Heart left ventricle (tissue), 16 donors: ENCODE measurements around the gene KIAA1671. TPM values are rescaled to one million over a fixed set of nuclear protein-coding genes. Genes with fewer than 3 reads are reported as not detected.

Experiments
- ATAC-seq, 4 donors: fragments of 200-7000 bp; cut with Tn5 transposase; one replicate each; pipeline ENCODE4 v1.9.1; 2020 to 2022; ENCODE audit warnings: moderate library complexity in 4 of 4, mild to moderate bottlenecking in 3 of 4, moderate number of reproducible peaks in 1 of 4
- DNase-seq, 5 donors: peaks; one replicate each; pipeline ENCODE4 v3.0.0-alpha.2; 2020
- H3K27ac ChIP-seq, 12 donors: fragments of 200-600 bp; sonication (generic) in 4 of 12; one replicate each; pipeline versions ENCODE4 v1.5.0 to v1.8.0; 2016 to 2022; ENCODE audit warnings: mild to moderate bottlenecking in 2 of 12
- H3K27me3 ChIP-seq, 9 donors: fragments of 200-600 bp; sonication (generic) in 2 of 9; one replicate each; pipeline versions ENCODE4 v1.5.1 to v1.8.0; 2016 to 2022; ENCODE audit warnings: mild to moderate bottlenecking in 3 of 9
- H3K36me3 ChIP-seq, 9 donors: fragments of 200-600 bp; sonication (generic) in 2 of 9; one replicate each; pipeline versions ENCODE4 v1.5.0 to v1.8.0; 2018 to 2022; ENCODE audit warnings: mild to moderate bottlenecking in 2 of 9
- H3K4me1 ChIP-seq, 12 donors: fragments of 200-600 bp; sonication (generic) in 4 of 12; one replicate each; pipeline versions ENCODE4 v1.5.0 to v1.8.0; 2016 to 2022; ENCODE audit warnings: mild to moderate bottlenecking in 3 of 12
- H3K4me3 ChIP-seq, 12 donors: fragments of 200-600 bp; sonication (generic) in 4 of 12; one replicate each; pipeline versions ENCODE4 v1.5.0 to v1.8.0; 2017 to 2022; ENCODE audit warnings: mild to moderate bottlenecking in 9 of 12, moderate library complexity in 4 of 12
- H3K9me3 ChIP-seq, 12 donors: fragments of 200-600 bp; sonication (generic) in 4 of 12; one replicate each; pipeline versions ENCODE4 v1.5.0 to v1.8.0; 2016 to 2022; ENCODE audit warnings: mild to moderate bottlenecking in 1 of 12
- CTCF ChIP-seq, 12 donors: fragments of 200-600 bp; sonication (generic) in 4 of 12; IDR thresholded peaks; one replicate each; pipeline versions ENCODE4 v1.5.0 to v1.8.0; 2018 to 2022; ENCODE audit warnings: antibody characterized with exemption in 12 of 12, mild to moderate bottlenecking in 5 of 12
- POLR2A ChIP-seq, 2 donors: fragments of 450-650 bp; IDR thresholded peaks; one replicate each; pipeline ENCODE4 v1.6.1; 2017; ENCODE audit warnings: antibody characterized with exemption in 2 of 2, mild to moderate bottlenecking in 2 of 2, moderate library complexity in 2 of 2
- WGBS, 4 donors: extraction: QIAGEN DNeasy Blood & Tissue Kit in 2 of 4; methylation state at CpG; one replicate each; pipeline versions ENCODE4 v1.1.5 to v1.1.7; 2013 to 2018; 5-methylcytosine and 5-hydroxymethylcytosine counted together
- intact Hi-C, 10 donors: fragments of 100-400 bp; cut with DNase I; formaldehyde crosslinking; loops; one replicate each; pipeline versions ENCODE4 v1.11.1 to v1.14.2; 2022
- polyA plus RNA-seq, 2 donors: library from polyadenylated mRNA; stranded (reverse); fragments of 200-250 nt; gene quantifications; one replicate each; pipeline ENCODE4 v1.2.3, GENCODE V29; 2013
- total RNA-seq, 9 donors: library from RNA; depleted of rRNA in 2 of 9; stranded (reverse); fragments of >200 nt in 2 of 9; fragmentation: NEBNext Ultra II Directional in 3 of 9; extraction: Animal tissue kit (Norgen Biotek cat#: 25700) in 3 of 9; gene quantifications; one replicate each; pipeline versions ENCODE4 v1.1.0 to v1.2.4, GENCODE V29; 2016 to 2023
- donor health status: ischemic (EF 13 %, LVEDD 7.1; RV severe dilation, severe dysfunction).
- donor health status: healthy with polysubstance abuse.
- donor health status: DM: no; HTN: yes; CAD: no.
- donor health status: DM: no; HTN: no; CAD: no.
- donor health status: ischemic (EF 25% LVEDD 6.9; RV normal size, moderate dysfunction).
- donor health status: ischemic (EF 25% LVEDD 5.7; RV mildly dilated, moderate dysfunction).
- donor health status: healthy.
- donor health status: DM: yes; HTN: yes; CAD: no.
- donor health status: ischemic (EF 35%, LVEDD 5.7; RV mildly dilated, moderate dysfunction).
- donor health status: nonischemic (EF 11% LVEDD 7.7; RV severe dilation, severe dysfunction).
- donor health status: DM: yes; HTN: yes; CAD: no.
- donor health status: PGD.
- donor health status: ischemic (EF 29% LVEDD 5.4; RV normal size, mild dysfunction).
- donor health status: nonischemic (EF 23%, LVEDD 6.1; RV moderate dilation, normal function).

The KIAA1671 gene
- total and polyA plus RNA-seq, 11 donors: 4.5 to 22.1 (median 13.2) TPM

- H3K9me3 ChIP-seq: peaks cover 0 to 16% (median 0%) of the 10 kb centered on the region in 12 donors
- intact Hi-C loops: loop anchor here in 2 of 10 donors (10.0 kb wide), 2 partner anchors 244 to 254 kb away; no protein-coding TSS in a partner anchor
- no peaks in the 10 kb centered on the region for H3K36me3 ChIP-seq
- no peak for ATAC-seq
- no peak overlapping the region for H3K4me3 ChIP-seq
- H3K27ac ChIP-seq: no peak overlapping the region
- no peak for TF ChIP-seq POLR2A (IDR thresholded peaks at IDR 0.05)
- no peak for TF ChIP-seq CTCF (IDR thresholded peaks at IDR 0.05)
- H3K4me1 ChIP-seq: peaks cover 0 to 5% (median 0%) of the 10 kb centered on the region in 12 donors
- DNase-seq: no peak
- H3K27me3 ChIP-seq: no peaks in the 10 kb centered on the region
- WGBS, 4 donors: 66 to 78% (median 74%) methylated on average over 3 of the region's 3 CpGs
Measured at GRCh38 chr22:24930678-24931077, 21.8 kb upstream of the KIAA1671 start.

DNA sequence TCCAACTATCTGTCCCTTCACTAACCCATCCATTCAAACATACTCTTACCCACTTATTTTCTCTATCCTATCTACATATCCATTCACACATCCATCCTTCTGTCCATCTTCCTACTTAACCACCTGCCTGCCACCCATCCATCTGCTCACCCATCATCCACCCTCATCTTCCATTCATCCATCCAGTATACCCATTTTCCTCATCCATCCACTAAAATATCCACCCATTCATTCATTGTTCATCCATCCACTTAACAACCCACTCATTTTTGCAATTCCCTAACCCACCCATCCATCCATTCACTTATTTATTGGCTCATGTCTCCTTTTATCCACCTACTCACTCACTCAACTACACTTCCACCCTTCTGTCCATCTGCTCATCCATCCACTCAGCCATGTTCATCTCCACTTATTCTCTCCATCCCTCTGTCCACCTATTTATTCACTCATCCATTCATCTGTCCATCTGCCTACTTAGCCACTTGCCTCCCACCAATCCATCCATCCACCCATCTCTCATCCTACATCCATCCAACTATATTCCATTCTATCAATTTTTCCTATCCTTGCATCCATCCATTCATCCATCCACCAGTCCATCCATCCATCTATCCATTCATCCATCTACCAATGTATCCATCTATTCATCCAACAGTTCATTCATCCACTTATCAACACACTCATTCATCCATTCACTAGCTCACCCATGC lies 16.6 kb upstream of the KIAA1671 start:
- Histone ChIP-seq H3K27ac (no peak overlapping the region), H3K9me3 (no peaks in the 10 kb centered on the region), H3K27me3 (no peaks in the 10 kb centered on the region), H3K4me3 (no peak overlapping the region), H3K4me1 (no peaks in the 10 kb centered on the region), H3K36me3 (no peaks in the 10 kb centered on the region)
- intact Hi-C loops: loop anchor here in 2 of 10 donors (5.0 to 10.0 kb wide), 3 partner anchors 121 to 249 kb away; no protein-coding TSS in a partner anchor
- no peak for ATAC-seq
- TF ChIP-seq POLR2A (IDR thresholded peaks at IDR 0.05) (no peak), CTCF (IDR thresholded peaks at IDR 0.05) (no peak)
- DNase-seq: no peak

- no peaks in the 10 kb centered on the region for H3K27me3 ChIP-seq
- WGBS, 4 donors: 30 to 47% (median 39%) methylated on average over 2 of the region's 2 CpGs
- no peak for ATAC-seq
- TF ChIP-seq CTCF (IDR thresholded peaks at IDR 0.05) (peak in 1 of 12 donors; percentile 18), POLR2A (IDR thresholded peaks at IDR 0.05) (no peak)
- intact Hi-C loops: loop anchor here in 2 of 10 donors (5.0 to 10.0 kb wide), 3 partner anchors 120 to 248 kb away; no protein-coding TSS in a partner anchor
- no peaks in the 10 kb centered on the region for H3K4me1 ChIP-seq
- no peak overlapping the region for H3K27ac ChIP-seq
- no peak overlapping the region for H3K4me3 ChIP-seq
- no peaks in the 10 kb centered on the region for H3K36me3 ChIP-seq
- no peak for DNase-seq
- H3K9me3 ChIP-seq: no peaks in the 10 kb centered on the region
Measured at GRCh38 chr22:24937114-24937513, 15.4 kb upstream of the KIAA1671 start.

- DNase-seq (no peak), ATAC-seq (peak in 3 of 4 donors; percentile 35 to 56 (median 45))
- Histone ChIP-seq H3K36me3 (no peaks in the 10 kb centered on the region), H3K4me3 (no peak overlapping the region), H3K27ac (no peak overlapping the region), H3K9me3 (no peaks in the 10 kb centered on the region), H3K27me3 (no peaks in the 10 kb centered on the region), H3K4me1 (no peaks in the 10 kb centered on the region)
- TF ChIP-seq POLR2A (IDR thresholded peaks at IDR 0.05) (no peak), CTCF (IDR thresholded peaks at IDR 0.05) (peak; percentile 60 to 85 (median 73))
- 17 to 21% (median 18%) methylated on average over 11 of the region's 11 CpGs for whole genome bisulfite sequencing, 4 donors
- intact Hi-C loops: loop anchor here in 4 of 10 donors (2.0 to 10.0 kb wide), 5 partner anchors 110 to 246 kb away; no protein-coding TSS in a partner anchor
Measured at GRCh38 chr22:24938741-24939341, 13.7 kb upstream of the KIAA1671 start.
